Activated CD8-positive, alpha-beta memory T cell treated with anti-CD3 and anti-CD28 coated beads, Interleukin-2, amount 50 U/mL, for 24 hours (primary cell): ENCODE data around the gene GEMIN5.
A peak's percentile ranks its signal among the peaks of the same experiment; 100 is the strongest.
"Not testable (repeated sequence)": the region's sequence is repeated elsewhere in the genome, so short reads cannot be mapped to it uniquely, and the experiment has no call there.

Source experiments
- DNase-seq: peaks from one replicate; pipeline ENCODE4 v3.0.0-alpha.2; 2020; ENCODE audit errors: extremely low read depth

Gene GEMIN5

GRCh38 chr5:154937718-154938466, at the start of gene GEMIN5:
Gene GEMIN5, minus strand, starts transcription at chr5:154938211. Its CDS starts 78 bp downstream, at chr5:154938133.
- DNase-seq: peak; percentile 56

- DNase-seq: no peak
These were observed 48.1 kb upstream of the GEMIN5 start for GRCh38 chr5:154986151-154986550.

- no peak for DNase-seq
These were observed 47.0 kb upstream of the GEMIN5 start for GRCh38 chr5:154984946-154985516.

GRCh38 chr5:154978294-154978693, 40.3 kb upstream of the GEMIN5 start:
- DNase-seq: not testable (repeated sequence)

GRCh38 chr5:154977409-154977808, 39.4 kb upstream of the GEMIN5 start:
- DNase-seq: no peak

GRCh38 chr5:154976082-154976481, 38.1 kb upstream of the GEMIN5 start:
- not testable (repeated sequence) for DNase-seq

GRCh38 chr5:154972476-154973080, 34.6 kb upstream of the GEMIN5 start:
- no peak for DNase-seq

GRCh38 chr5:154971501-154971900, 33.5 kb upstream of the GEMIN5 start:
- DNase-seq: no peak

- no peak for DNase-seq
These were observed 32.7 kb upstream of the GEMIN5 start for GRCh38 chr5:154970759-154971158.

GRCh38 chr5:154968953-154969352, 30.9 kb upstream of the GEMIN5 start:
- DNase-seq: no peak

GRCh38 chr5:154967421-154968024, 29.5 kb upstream of the GEMIN5 start:
- DNase-seq: no peak

- DNase-seq: no peak
These were observed 28.9 kb upstream of the GEMIN5 start for GRCh38 chr5:154966874-154967273.

GRCh38 chr5:154966081-154966841, 28.2 kb upstream of the GEMIN5 start:
- DNase-seq: no peak

GRCh38 chr5:154962494-154962893, 24.5 kb upstream of the GEMIN5 start:
- no peak for DNase-seq

GRCh38 chr5:154956712-154957111, 18.7 kb upstream of the GEMIN5 start:
- DNase-seq: no peak

- no peak for DNase-seq
These were observed 11.8 kb upstream of the GEMIN5 start for GRCh38 chr5:154949781-154950180.

GRCh38 chr5:154948313-154948712, 10.3 kb upstream of the GEMIN5 start:
- DNase-seq: no peak

- DNase-seq: no peak
These were observed 9.8 kb upstream of the GEMIN5 start for GRCh38 chr5:154947778-154948177.

GRCh38 chr5:154945695-154946301, 7.8 kb upstream of the GEMIN5 start:
- DNase-seq: no peak

GRCh38 chr5:154944716-154945115, 6.7 kb upstream of the GEMIN5 start:
- DNase-seq: no peak

- DNase-seq: no peak
These were observed 5.5 kb upstream of the GEMIN5 start for GRCh38 chr5:154943527-154943926.
